Activated naive CD4-positive, alpha-beta T cell (primary cell): ENCODE data around the gene FAF1.

Experiments used
- DNase-seq, 4 experiments: peaks; one replicate each; lab custom pipeline; 2025; lab: John Stamatoyannopoulos, UW

FAF1 gene

DNA sequence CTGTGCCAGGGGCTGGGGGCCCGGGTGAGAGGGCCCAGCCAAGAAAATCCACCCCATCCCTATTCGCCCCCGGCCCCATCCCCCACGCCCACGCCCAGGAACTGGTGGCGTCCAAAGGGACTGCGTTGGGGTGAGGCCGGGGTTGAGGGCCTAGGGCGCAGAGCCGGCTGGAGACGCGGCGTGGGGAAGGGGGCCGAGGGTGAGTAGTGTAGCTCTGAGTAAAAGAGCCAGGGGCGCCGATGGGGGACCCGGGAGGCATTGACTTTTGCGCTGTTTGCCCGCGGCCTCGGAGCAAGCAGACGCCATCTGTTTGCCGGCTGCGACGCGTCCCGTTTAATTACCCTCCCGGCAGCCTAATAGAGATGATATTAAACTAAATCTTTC lies 533.4 kb downstream of the FAF1 start:
- no peak for DNase-seq

DNA sequence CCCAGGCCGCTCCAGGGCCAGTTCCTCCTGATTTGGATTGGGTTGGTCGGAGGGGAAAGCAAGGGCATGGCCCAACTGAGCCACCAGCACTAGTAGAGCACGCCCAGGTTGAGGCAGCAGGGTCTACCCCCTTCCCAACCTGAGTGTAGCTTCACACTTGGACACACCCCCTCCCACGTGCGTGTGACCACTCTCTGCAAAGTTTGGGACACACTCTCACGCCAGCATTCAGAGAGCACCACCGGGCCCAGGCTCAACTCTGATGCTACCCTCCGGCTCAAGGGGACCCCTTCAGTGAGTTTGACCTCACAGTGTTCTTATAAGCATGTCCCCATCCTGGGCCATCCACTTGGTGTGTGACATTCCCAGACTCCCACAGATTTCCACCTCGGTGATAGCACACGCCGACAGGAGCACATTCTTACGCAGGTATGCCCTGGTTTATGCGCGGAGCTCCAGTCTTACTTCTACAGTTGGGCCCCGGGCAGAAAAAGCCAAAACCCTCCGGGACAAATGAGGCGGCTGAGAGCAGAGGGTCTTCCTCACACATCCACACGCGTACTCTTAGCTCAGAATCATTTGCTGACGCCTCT lies 533.9 kb downstream of the FAF1 start:
- no peak for DNase-seq

DNA sequence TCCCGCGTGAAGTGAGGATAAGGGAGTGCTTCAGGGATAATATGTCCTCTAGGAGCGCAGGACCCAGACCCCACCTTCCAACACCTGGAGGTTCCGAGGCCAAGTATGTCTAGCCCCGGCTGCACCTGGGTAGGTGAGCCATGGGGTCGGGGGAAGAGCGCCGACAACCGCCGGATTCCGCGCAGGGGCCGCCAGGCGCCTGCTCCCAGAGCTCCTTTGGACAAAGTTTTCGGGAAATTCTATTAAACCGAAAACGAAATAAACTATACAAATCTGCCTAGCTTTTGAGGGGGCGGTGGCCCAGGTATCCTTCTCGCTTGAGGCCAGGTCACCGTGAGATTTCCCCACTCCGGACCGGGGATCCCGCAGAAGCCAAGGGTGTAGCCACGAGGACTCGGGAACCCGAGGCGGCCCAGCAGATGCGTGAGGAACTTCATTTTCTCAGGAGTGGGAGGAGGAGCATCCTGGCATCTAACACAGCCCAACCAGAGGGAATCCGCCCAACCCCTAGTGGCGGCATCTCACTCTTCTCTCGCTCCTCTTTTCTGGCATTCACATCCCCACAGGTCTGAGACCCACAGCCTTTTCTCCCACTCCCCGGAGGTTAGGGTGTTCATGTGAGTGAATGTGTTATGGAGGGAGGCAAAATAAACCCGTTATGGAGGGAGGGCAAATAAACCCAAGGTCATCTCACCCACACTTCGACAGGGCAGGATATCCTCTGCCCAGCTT lies 534.5 kb downstream of the FAF1 start:
- DNase-seq: no peak

- no peak for DNase-seq
These were observed 535.1 kb downstream of the FAF1 start for GRCh38 chr1:50424884-50425375.

DNA sequence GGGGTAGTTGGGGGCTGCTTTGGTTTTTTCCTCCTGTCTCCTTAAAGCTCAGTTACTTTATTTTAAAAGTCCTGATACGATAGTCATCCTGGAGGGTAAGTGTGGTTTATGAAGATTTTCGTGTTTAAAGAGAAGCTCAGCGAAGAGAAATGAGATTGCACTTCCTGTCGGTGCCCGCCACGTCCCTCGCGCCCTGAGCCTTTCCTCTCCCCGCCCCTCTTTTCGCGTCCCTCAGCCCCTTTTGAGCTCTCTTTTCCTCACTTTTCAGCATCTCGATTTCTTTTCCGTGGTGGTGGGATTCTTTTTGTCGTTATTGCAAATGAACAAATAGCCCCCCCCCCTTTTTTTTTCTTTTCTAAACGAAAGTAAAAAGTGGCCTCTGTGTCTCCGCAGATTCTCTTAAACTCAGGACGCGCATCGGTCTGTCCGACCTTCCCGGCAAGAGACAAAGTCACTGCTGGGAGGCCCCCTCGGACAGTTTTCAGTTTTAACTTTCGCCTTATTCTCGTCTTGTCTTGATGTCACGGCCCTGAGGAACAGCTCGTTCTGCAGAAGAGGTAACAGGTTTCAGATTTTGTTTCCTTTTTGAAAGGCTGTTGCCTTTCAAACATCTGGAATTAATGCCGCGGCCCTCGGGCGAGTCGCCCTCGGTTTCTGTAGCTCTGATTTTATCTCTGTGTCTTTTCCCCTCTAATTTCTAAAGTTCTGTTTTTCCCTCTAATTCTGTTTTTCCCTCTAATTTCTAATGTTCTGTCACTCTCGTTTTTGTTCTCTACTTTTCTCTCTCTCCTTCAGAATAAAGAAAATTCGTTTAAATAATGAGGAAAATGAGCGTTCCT lies 535.8 kb downstream of the FAF1 start:
- DNase-seq: no peak

DNA sequence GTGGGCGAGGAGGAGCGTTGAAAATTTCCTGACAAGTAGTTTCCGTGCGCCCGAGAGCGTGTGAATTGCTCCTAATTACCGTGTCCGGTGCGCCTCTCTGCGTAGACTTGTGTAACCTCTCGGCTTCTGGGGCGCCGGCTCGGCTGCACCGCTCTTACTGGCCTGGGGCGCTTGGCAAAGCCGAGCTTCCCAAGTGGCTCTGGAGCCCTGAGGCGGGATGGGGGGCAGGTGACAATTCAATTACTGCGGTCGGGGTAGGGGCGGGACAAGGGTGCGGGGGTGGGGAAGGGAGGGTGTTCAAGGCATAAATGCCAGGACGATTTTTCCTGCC lies 536.4 kb downstream of the FAF1 start:
- DNase-seq: no peak

DNA sequence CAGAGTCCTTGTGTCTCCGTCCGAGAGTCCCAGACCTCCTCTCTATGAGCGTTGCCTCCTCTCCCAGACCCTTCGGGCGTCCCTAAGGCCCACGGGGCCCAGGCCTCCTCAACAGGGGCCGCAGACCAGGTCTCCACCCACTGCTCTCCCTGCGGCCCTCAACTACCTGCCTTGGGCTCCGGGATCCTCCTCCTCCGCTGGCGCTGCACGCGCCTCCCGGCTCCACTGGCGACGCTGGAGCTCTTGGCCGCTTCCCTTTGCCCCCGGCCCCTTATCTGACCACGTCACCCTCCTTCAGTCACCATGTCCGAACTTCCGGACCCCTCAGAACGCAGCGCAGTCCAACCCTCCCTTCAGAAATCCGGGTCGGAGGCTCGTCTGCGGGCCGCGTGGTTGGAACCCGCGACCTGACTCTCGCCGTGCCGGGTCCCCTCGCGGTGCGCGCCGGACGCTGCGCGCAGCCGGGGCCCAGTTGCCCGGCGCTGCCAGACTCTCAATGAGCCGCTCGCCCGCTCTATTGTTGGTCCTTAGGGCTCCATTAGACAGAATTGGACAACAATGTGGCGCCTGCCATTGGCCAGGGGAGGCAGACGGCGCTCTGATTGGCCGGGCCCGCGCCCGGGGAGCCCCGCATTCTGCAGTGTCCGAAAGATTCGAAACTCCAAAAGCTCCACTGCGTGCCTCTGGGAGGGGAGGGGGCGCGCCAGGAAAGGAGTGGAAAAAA lies 537.0 kb downstream of the FAF1 start, which contains the start of gene DMRTA2:
TSS of gene DMRTA2 (minus strand) at position 498 of the 724 bp plus-strand sequence. CDS start 1,907 bp downstream, outside the sequence.
- no peak for DNase-seq

DNA sequence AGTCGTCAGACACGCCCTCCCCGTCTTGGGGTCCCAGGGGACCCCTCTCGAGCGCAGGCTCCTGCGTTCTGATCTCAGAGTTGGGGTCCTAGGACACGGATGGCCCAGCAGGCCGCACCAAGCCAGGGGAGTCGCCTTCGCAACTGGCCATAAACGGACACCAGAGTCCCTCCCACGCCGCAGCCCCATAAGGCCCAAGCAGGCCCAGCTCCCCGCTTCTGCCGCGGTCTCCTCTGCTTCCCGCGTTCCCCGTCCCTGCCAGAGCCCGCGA lies 537.5 kb downstream of the FAF1 start:
- no peak for DNase-seq

- no peak for DNase-seq
These were observed 538.0 kb downstream of the FAF1 start for GRCh38 chr1:50421768-50422674.

DNA sequence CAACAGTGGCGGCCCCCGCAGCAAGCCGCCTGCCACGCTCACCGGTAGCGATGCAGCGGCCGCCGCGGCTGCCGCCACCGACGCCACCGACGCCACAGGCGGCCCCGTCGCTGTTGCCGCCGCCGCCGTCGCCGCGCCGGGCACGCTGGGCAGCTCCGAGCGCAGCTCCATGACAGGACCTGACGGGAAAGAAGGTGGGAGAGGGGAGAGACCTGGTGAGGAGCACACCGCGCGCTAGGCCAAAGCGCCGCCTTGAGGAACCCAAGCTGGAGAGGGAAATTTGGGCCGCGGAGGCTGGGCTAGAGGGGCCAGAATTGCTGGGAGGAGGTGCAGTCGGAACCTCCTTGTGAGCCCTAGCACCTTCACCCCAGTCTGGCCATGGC lies 538.7 kb downstream of the FAF1 start:
- DNase-seq: no peak

DNA sequence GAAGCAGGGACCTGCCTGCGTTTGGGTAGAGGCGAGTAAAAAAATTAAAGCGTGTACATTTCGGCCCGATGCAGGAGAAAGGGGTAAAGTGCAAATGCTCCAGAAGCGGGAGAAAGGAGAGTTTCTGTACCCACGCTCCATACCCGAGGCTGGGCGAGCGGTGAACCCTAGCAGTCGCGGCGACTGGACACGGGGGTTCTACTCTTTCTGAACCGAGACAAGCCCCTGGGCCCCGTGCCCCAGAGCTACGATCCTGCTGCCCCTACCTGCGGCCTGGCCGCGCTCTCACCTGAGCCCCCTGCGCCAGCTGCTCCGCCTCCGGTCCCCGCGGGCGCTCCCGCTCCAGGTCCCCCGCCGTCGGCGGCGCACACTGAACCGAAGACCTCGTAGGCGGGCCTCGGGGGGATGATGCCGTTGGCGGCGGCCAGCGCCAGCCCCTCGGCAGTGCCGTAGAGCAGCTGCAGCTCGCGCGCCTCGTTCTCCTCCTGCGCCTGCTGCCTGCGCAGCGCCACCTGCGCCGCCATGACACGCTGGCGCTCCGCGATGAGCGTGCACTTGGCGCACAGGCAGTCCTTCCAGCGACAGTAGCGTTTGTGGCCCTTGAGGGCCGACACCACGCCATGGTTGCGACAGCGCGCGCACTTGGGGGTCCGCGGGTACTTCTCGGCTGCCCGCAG lies 539.2 kb downstream of the FAF1 start:
- DNase-seq: no peak

- no peak for DNase-seq
These were observed 540.0 kb downstream of the FAF1 start for GRCh38 chr1:50419907-50420677.

- DNase-seq: no peak
These were observed 540.7 kb downstream of the FAF1 start for GRCh38 chr1:50419192-50419906.

- DNase-seq: no peak
These were observed 541.4 kb downstream of the FAF1 start for GRCh38 chr1:50418600-50419109.

DNA sequence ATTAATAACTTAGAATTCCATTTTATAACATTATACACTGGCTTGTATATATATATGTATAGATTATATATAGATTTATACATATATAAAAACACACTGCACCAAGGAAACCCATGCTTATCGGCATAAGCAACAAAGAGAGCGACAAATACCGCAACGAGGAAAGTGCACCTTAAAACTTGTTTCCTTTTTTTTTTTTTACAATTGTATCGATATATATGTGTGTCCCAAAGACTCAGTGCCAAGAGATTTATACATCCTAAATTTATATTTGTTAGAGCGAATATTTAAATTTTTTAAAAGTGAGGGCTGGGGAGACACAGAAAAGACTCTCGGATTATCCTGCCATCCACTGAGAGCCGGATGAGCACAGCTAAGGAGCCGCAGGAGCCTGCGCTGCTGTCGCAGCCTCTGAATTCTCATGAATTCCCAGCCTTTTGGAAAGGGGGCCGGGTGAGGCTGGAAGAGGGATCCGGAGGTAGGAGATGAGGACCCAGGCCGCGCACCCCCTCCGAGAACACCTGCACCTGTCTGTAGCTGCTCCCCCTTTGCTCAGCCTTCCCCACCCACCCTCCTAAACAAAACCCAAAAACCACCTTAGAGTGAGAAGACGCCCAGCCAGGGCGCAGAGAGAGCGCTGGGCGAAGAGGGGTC lies 542.0 kb downstream of the FAF1 start:
- no peak for DNase-seq

DNA sequence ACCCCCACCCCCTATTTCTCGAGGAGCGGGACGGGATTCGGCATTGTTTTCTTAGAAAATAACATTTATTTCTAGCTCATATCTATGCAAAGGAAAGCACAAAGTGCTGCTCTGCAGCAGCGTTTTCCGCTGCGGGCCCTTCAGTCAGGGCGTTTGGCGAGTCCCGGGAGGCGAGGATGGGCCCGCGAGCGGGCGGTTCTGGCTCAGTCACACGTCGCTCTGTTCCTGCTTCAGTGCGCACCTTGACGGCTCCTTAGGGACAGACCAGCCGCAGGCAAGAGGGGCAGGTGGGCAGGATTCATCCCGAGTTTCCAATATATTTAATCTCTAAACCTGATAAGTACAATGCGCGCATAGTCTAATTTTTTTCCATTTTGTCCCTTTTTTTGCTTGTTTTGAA lies 542.6 kb downstream of the FAF1 start:
- DNase-seq: no peak

GRCh38 chr1:50416553-50417453 lies 543.3 kb downstream of the FAF1 start:
- no peak for DNase-seq

DNA sequence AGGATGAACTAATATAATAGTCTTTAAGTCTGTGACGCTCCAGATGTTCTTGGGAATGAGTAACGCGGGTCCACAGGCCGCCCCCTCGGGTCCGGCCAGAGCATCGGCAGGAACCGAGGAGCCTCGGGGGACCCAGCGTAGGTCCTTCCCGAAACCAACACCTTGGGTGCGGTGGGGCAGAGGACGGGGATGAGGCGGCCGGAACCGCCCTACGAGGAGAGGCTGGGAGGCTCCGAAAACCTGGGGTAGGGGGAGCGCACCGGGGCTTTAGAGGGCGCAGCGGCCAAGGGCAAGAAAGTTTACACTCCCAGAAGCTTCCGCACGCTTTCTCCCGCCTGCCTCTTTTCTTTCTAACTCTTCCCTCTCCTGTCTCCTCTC lies 543.9 kb downstream of the FAF1 start:
- no peak for DNase-seq
